Measurements from ENCODE around the gene ABCA4.
"Not testable (repeated sequence)": the region's sequence is repeated elsewhere in the genome, so short reads cannot be mapped to it uniquely, and the experiment has no call there.

DNA sequence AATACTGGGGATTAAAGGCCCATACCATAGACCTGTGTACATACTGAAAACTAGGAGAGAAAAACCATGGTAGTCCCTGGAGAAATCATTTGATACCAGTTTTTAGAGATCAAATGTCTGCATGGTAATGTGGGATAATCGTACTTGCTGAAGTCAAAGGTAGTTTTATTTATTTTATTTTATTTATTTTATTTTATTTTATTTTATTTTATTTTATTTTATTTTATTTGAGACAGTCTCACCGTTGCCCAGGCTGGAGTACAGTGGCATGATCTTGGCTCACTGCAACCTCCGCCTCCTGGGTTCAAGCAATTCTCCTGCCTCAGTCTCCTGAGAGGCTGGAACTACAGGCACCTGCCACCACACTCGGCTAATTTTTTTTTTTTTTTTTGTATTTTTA lies 122.4 kb downstream of the ABCA4 start:
- TF ChIP-seq POLR2A, TAF1, POLR2AphosphoS5, SPI1 (IDR thresholded peaks at IDR 0.05; ENCODE audit: low read depth, low read length): not testable (repeated sequence)

Data from GM12891 (cell line).